NOMO-1 (cell line): Measurements from ENCODE around the gene ANK3.
"Not testable (repeated sequence)": the region's sequence is repeated elsewhere in the genome, so short reads cannot be mapped to it uniquely, and the experiment has no call there.

Experiments used
- DNase-seq, 2 experiments: peaks; one replicate each; lab custom pipeline; 2025; ENCODE audit not compliant: unreplicated experiment in 2 of 2; lab: John Stamatoyannopoulos, UW

ANK3 gene

DNA sequence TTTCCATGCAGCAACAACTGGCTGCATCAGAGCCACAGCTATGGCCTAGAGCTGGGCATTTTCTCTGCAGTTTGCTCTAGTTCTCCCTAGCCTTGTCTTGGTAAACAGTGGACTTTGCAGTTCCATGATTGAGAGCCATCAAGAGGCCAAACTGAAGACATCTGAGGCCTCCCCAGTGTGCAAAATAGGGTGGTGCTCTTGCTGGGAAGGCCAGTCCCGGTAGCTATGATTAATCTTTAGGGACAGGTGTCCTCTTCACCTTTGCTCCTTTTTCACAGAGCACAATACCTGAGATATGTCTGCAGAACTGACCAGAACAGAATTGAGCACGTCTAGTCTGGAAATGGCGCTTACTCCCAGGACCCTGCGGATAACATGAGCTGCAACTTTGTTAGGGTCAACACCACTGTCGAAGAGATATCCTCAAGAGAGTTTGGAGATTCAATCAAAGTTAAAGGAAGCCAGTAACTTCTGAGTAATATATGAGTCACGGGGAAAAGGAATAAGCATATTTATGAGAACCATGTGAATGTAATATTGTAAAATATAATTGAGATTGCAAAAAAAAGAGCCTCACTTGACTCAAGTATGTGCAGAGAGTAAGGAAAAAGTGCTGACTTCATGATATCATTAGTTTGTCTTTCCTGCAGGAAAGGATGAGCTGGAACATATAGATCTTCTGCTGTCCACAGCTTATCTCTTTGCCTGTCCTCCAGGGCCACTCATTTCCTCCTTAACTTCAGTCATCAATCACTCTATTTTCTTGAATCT lies 76.7 kb downstream of the ANK3 start:
- no peak for DNase-seq

- no peak for DNase-seq
Measured at GRCh38 chr10:60311821-60312220, 77.9 kb downstream of the ANK3 start.

DNA sequence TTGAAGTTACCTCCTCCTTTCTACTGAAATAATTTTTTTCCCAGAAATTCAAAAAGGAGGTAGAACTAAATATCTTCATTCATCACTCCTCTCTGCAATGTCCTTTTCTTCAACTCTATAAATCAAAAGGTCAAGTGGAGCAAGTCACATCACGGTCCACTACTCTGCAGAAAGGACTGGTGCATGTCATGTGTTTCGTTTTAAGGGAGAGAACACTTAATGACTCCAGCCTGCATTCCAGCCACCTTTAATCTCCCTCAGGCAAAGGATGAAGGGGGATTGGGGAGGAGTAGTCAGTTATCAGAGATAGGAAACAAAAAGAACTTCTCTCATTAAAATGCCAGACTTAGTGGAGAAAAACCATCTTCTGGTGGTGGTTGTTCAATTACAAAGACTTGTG lies 78.9 kb downstream of the ANK3 start:
- DNase-seq = no peak

DNA sequence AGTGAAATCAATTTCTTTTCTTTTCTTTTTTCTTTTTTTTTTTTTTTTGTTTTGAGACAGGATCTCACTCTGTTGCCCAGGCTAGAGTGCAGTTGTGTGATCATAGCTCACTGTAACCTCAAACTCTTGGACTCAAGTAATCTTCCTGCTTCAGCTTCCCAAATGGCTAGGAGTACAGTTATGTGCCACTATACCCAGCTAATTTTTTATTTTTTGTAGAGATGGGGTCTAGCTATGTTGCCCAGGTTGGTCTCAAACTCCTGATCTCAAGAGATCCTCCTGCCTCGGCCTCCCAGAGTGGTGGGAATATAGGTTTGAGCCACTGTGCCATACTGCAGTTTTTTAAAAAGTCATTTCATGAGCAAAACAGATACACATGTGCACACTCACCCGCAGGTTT lies 79.8 kb downstream of the ANK3 start:
- no peak for DNase-seq

DNA sequence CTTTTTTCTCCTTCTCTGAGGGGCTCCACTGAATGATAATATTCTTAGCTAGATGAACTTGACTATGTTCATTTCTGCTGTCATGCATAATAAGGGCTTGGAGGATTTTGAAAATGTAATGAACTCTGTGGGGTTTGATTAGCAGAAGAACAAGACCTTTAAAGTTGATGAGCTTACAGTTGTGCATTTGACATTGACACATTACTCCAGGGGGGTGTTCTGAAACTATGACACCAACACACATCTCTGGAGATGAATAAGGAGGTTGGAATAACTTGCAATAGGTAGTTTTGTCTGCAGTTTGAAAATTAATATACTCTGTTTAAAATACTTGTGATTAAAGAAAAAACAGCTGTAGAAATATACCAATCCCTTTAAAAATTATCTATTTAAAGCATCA lies 80.3 kb downstream of the ANK3 start:
- no peak for DNase-seq

DNA sequence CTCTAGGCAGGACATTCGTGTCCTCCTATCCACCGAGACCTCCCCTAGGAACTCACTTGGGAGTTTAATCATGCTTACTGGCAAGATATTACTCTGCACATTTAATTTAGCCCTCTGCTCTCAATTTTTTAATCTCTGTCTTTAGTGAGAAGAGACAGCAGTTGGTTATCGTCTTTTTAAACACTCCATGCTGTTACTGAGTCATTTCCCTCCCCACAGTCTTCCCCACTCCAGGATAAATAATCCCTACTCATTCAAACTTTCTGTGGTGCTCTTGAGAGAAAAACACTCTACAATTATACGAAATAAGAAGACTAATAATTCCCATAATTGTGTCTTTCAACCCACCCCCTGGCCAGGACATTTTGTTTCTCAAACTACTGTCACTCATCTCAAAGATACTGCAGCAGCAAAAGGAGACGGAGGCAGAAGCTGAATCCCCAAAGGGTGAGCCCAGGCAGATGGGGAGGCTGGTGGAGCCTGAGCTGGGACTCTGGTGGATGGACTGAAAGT lies 84.2 kb downstream of the ANK3 start:
- no peak for DNase-seq

- no peak for DNase-seq
Measured at GRCh38 chr10:60304829-60305379, 84.8 kb downstream of the ANK3 start.

GRCh38 chr10:60303778-60304177 lies 85.9 kb downstream of the ANK3 start:
- DNase-seq = no peak

GRCh38 chr10:60299961-60300883 lies 89.5 kb downstream of the ANK3 start:
- DNase-seq = no peak

GRCh38 chr10:60299390-60299778 lies 90.3 kb downstream of the ANK3 start:
- no peak for DNase-seq

DNA sequence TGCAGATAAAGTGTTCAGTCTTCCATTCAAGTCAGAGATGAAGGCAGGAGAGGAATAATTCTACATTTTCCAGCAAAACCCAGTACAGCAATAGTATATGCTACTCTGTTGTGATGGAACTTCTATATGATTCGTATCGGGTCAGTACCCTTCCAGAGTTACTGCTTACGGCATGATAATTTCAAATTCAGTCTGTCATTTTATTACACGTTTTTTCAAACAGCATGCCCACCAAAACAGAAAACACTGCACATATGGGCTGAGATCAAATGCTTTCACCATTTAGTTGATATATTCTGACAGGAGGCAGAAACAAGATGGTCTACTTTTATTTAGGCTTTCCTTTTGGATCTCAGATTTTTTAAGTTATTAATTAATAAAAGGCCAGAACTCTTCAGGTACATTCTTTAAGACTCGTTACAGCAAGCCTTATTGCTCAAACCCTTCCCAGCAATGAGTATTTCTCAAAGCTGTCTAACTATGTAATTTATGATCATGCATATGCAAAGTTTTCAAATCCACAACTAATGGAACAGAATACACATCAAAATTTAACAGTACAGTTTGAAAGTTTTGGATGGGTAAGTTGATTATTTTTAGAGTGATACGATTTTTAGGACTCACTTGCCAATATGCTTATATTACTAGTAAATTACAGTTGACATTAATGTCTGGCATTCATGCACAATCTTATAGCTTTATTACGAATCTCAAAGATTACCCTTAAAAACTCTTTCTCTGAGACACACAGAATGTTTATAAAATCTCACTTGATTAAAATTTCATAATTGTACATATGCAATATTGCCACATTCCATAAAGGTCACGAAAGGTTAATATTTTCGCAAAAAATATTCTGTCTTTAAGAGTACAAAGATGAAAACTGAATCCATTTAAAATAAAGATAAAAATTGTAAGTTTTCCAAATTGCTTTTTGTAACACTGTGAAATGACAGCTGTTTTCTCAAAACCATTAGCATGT lies 91.0 kb downstream of the ANK3 start:
- no peak for DNase-seq

DNA sequence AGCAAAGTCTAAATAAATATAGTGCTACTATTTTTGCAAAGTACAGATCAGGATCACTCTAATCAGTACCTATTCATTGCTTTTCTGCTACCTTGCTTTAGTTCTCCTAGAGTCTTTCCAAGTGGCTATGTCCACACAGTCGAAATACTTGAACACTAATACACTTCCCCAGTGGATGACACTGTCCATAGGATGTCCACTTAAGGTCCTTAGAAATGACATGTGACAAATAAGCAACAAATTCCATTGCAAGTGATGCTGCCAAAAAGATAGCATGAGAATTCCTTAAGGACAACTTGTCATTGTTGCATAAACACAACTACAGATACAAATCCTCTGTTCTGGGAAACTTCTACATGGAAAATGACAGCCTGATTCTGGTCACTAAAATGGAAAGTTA lies 93.6 kb downstream of the ANK3 start:
- DNase-seq = no peak

GRCh38 chr10:60295028-60295937 lies 94.4 kb downstream of the ANK3 start:
- no peak for DNase-seq

- no peak for DNase-seq
Measured at GRCh38 chr10:60293581-60294175, 96.0 kb downstream of the ANK3 start.

- DNase-seq = no peak
Measured at GRCh38 chr10:60292998-60293397, 96.7 kb downstream of the ANK3 start.

DNA sequence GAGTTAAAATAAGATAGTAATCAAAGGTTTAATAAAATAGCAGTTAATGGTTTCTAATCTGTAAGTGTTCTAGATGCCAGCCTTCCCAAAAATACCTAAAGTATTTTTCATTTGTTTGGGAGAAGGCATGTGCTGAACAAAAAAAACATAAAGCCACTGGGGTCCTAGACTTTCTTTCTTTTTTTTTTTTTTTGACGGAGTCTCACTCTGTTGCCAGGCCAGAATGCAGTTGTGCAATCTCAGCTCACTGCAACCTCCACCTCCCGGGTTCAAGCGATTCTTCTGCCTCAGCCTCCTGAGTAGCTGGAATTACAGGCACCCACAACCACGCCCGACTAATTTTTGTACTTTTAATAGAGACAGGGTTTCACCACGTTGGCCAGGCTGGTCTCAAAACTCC lies 97.1 kb downstream of the ANK3 start:
- not testable (repeated sequence) for DNase-seq

DNA sequence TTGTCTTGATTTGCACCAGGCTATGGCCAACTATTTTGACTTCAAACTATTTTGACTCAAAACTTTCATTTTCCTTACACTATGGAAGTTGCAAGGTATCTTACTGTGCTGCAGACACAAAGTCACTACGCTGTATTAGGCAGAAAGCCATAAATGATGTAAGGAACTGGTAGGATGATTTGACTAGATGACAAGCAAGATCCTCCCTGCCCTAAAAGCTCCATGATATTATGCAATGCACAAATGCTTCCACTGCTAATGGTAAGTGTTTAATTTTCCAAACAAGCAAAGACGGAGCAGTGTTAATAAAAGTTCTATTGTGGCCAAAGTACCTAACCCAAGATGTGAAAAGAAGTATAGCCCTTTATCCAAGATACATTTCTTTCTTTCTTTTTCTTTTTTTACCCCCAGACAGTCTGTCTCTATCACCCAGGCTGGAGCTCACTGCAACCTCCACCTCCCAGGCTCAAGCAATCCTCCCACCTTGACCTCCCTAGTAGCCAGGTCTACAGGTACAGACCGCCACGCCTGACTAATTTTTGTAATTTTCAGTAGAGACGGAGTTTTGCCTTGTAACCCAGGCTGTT lies 98.2 kb downstream of the ANK3 start:
- no peak for DNase-seq

DNA sequence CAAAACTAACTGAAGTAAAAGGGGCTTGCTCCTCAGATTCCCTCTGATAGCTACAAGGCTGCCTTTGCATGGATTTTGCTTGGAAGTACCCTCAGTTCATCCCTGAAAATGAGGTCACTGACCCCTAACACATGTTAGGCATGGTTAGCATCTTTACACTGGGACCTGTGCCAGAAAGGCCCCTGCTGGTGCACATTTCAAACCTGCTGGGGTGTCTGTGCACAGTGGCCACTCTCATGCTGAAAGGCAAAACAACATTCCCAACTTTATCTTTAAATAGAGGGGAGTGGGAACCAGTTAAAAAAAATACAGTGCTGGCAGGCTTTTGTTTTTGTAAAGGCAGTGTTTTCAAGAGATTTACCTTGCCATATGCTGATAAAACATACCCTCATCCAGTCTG lies 99.1 kb downstream of the ANK3 start:
- DNase-seq = no peak

GRCh38 chr10:60289800-60290199 lies 99.9 kb downstream of the ANK3 start:
- no peak for DNase-seq
